Calu3 (cell line): ENCODE measurements around the gene WDR83. TPM values are rescaled to one million over a fixed set of nuclear protein-coding genes. Genes with fewer than 3 reads are reported as not detected.

Experiments used
- BruUV-seq: library from RNA; stranded (reverse); fragments of 400-500 nt; replicated peaks from 2 replicates; lab custom pipeline; 2021; lab: Mats Ljungman, UMichigan
- CTCF ChIA-PET: fragments of 300-600 bp; sonication (Branson Sonifier 250); formaldehyde crosslinking; loops from one replicate; lab custom pipeline; 2022; ENCODE audit warnings: antibody characterized with exemption; lab: Charles Lee
- DNase-seq: peaks from one replicate; pipeline ENCODE4 v3.0.0; 2022
- H3K27ac Mint-ChIP-seq: one replicate; pipeline ENCODE4 v1.8.0; 2022; ENCODE audit warnings: mixed read lengths; ENCODE audit not compliant: unreplicated experiment
- H3K27me3 Mint-ChIP-seq: one replicate; pipeline ENCODE4 v1.8.0; 2022; ENCODE audit warnings: mixed read lengths; ENCODE audit not compliant: unreplicated experiment
- H3K36me3 Mint-ChIP-seq: one replicate; pipeline ENCODE4 v1.8.0; 2022; ENCODE audit warnings: mild to moderate bottlenecking, moderate library complexity, mixed read lengths; ENCODE audit not compliant: insufficient read depth, unreplicated experiment
- H3K4me1 Mint-ChIP-seq: one replicate; pipeline ENCODE4 v1.8.0; 2022; ENCODE audit warnings: mild to moderate bottlenecking, low read depth, mixed read lengths; ENCODE audit not compliant: unreplicated experiment
- H3K4me3 Mint-ChIP-seq: one replicate; pipeline ENCODE4 v1.8.0; 2022; ENCODE audit warnings: mild to moderate bottlenecking, low read depth, moderate library complexity, mixed read lengths; ENCODE audit not compliant: unreplicated experiment
- H3K9me3 Mint-ChIP-seq: one replicate; pipeline ENCODE4 v1.8.0; 2022; ENCODE audit warnings: low read depth, mixed read lengths; ENCODE audit not compliant: unreplicated experiment
- CTCF ChIP-seq: fragments of 200-600 bp; IDR thresholded peaks from one replicate; pipeline ENCODE4 v1.8.0; 2022; ENCODE audit warnings: antibody characterized with exemption; ENCODE audit not compliant: unreplicated experiment
- intact Hi-C: fragments of 100-400 bp; cut with micrococcal nuclease; formaldehyde crosslinking; loops from one replicate; pipeline ENCODE4 v1.10.0; 2022; ENCODE audit not compliant: unreplicated experiment
- total RNA-seq: library from RNA; stranded (reverse); gene quantifications from 2 replicates; pipeline ENCODE4 v1.2.3, GENCODE V29; 2022

WDR83 gene
- total RNA-seq, 1 experiment from 2014 or later, result 10.1 TPM

GRCh38 chr19:12715102-12715501 lies 48.5 kb downstream of the WDR83 start:
- Mint-ChIP-seq H3K27me3 (no peaks in the 10 kb centered on the region), H3K27ac (no peak overlapping the region), H3K9me3 (no peaks in the 10 kb centered on the region), H3K4me3 (no peak overlapping the region), H3K4me1 (no peaks in the 10 kb centered on the region), H3K36me3 (peaks cover 35% of the 10 kb centered on the region)
- DNase-seq, result no peak
- no TSS peak for BruUV-seq
- CTCF ChIA-PET, result no interaction called here
- intact Hi-C loops, result no loop called here
- no peak for TF ChIP-seq CTCF

GRCh38 chr19:12715929-12716328 lies 49.3 kb downstream of the WDR83 start:
- DNase-seq, result no peak
- Mint-ChIP-seq H3K4me1 (peaks cover 6% of the 10 kb centered on the region), H3K9me3 (no peaks in the 10 kb centered on the region), H3K27ac (no peak overlapping the region), H3K36me3 (peaks cover 31% of the 10 kb centered on the region), H3K4me3 (no peak overlapping the region), H3K27me3 (no peaks in the 10 kb centered on the region)
- intact Hi-C loops, result no loop called here
- TF ChIP-seq CTCF, result no peak
- CTCF ChIA-PET, result no interaction called here
- BruUV-seq, result no TSS peak

GRCh38 chr19:12720296-12720695 lies 53.7 kb downstream of the WDR83 start:
- CTCF ChIA-PET, result no interaction called here
- no peaks in the 10 kb centered on the region for H3K27me3 Mint-ChIP-seq
- BruUV-seq, result no TSS peak
- no peak for TF ChIP-seq CTCF
- peak overlapping the region; percentile 96 for H3K4me3 Mint-ChIP-seq
- peaks cover 15% of the 10 kb centered on the region for H3K4me1 Mint-ChIP-seq
- DNase-seq, result no peak
- peaks cover 52% of the 10 kb centered on the region for H3K36me3 Mint-ChIP-seq
- no peaks in the 10 kb centered on the region for H3K9me3 Mint-ChIP-seq
- intact Hi-C loops, result no loop called here
- no peak overlapping the region for H3K27ac Mint-ChIP-seq

DNA sequence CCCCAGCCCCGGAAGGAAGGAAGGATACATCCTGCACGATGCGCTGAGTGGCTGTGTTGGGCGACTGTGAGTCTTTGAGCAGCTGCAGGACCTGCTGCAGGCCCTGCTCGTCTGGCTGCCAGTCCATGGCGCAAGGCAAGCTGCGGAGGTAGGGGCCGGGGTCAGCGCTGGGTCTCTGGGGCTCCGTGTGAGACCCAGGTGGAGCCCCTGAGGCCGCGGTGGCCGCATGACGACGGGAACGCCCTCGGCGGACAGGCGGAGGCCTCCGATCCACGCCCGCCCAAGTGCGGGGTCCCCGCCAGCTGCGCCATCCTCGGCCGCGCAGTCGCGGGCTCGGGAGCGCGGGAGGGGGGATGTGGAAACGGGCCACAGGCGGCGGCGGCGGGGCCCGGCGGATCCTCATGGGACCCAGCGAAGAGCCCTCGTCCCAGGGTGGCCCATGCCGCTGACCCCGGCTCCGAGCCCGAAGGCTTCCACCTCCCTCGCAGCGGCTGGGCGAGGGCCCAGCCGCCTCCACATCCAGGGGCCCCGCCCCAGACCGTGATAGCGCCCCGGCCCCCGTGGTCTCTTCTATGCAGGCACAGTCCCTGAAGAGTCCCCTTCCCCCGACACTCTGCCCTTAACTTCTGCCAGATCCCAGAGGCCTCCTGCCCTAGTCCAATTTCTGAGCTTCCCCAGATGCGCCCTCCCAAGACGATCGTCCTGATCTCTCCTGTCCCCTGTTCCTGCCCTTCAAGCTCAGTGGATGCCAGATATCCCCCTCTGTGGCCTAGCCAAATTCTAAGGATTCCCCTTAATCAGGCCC lies 54.4 kb downstream of the WDR83 start:
- peak overlapping the region; percentile 89 for H3K27ac Mint-ChIP-seq
- DNase-seq, result no peak
- no peaks in the 10 kb centered on the region for H3K9me3 Mint-ChIP-seq
- intact Hi-C loops, result no loop called here
- H3K4me3 Mint-ChIP-seq, result peak overlapping the region; percentile 96
- peaks cover 15% of the 10 kb centered on the region for H3K4me1 Mint-ChIP-seq
- H3K27me3 Mint-ChIP-seq, result no peaks in the 10 kb centered on the region
- CTCF ChIA-PET, result interaction anchor here (0.5 to 0.7 kb wide), 3 partner anchors 37 to 995 kb away, joined by 3 to 4 read pairs (median 3); no protein-coding TSS in a partner anchor
- TF ChIP-seq CTCF, result no peak
- peaks cover 52% of the 10 kb centered on the region for H3K36me3 Mint-ChIP-seq
- no TSS peak for BruUV-seq
